Measurements from ENCODE around the gene MRPL21.

The MRPL21 gene

GRCh38 chr11:68841718-68842426, 61.8 kb downstream of the MRPL21 start, which contains the start of gene CPT1A:
Gene CPT1A (minus strand): TSS chr11:68841916. CDS start chr11:68815474, 26,442 bp downstream.
- no peak for DNase-seq (ENCODE audit: low read depth)

Data from GM04503 (cell line).